Uterus (tissue), 4 donors: Measurements from ENCODE around the gene AP1M2. TPM values are rescaled to one million over a fixed set of nuclear protein-coding genes. Genes with fewer than 3 reads are reported as not detected.

Experiments used
- DNase-seq, 2 donors: peaks; one replicate each; pipeline ENCODE4 v3.0.0-alpha.2; 2019 to 2020
- H3K27ac ChIP-seq, 2 donors: fragments of 200-600 bp; sonication (generic); 1 replicate in 1 of 2; 2 replicates in 1 of 2; pipeline ENCODE4 v1.5.1; 2016 to 2018
- H3K27me3 ChIP-seq, 2 donors: fragments of 200-600 bp; sonication (generic); one replicate each; pipeline ENCODE4 v1.5.1; 2018 to 2019; ENCODE audit warnings: control low read depth in 1 of 2
- H3K36me3 ChIP-seq, 2 donors: fragments of 200-600 bp; sonication (generic); one replicate each; pipeline ENCODE4 v1.5.1; 2019; ENCODE audit warnings: control low read depth in 1 of 2
- H3K4me1 ChIP-seq, 2 donors: fragments of 200-600 bp; sonication (generic); one replicate each; pipeline ENCODE4 v1.5.1; 2018 to 2019; ENCODE audit warnings: control low read depth in 1 of 2
- H3K4me3 ChIP-seq, 2 donors: fragments of 200-600 bp; sonication (generic); 1 replicate in 1 of 2; 2 replicates in 1 of 2; pipeline ENCODE4 v1.5.1; 2018 to 2019; ENCODE audit warnings: mild to moderate bottlenecking in 1 of 2
- H3K9me3 ChIP-seq, 2 donors: fragments of 200-600 bp; sonication (generic); one replicate each; pipeline ENCODE4 v1.5.1; 2019; ENCODE audit warnings: control low read depth in 1 of 2
- POLR2A ChIP-seq, 2 donors: fragments of 450-650 bp; IDR thresholded peaks; one replicate each; pipeline ENCODE4 v1.6.1; 2016; ENCODE audit warnings: antibody characterized with exemption in 2 of 2, mild to moderate bottlenecking in 1 of 2, moderate library complexity in 1 of 2
- intact Hi-C: fragments of 100-400 bp; cut with DNase I; formaldehyde crosslinking; loops from one replicate; pipeline ENCODE4 v1.15.1; 2023; ENCODE audit warnings: low total_unique reads
- total RNA-seq, 4 donors: library from RNA; depleted of rRNA in 3 of 4; stranded (reverse); fragments of >200 nt in 3 of 4; gene quantifications; one replicate each; pipeline versions ENCODE4 v1.1.0 to v1.2.4, GENCODE V29; 2014 to 2023
- TF ChIP-seq, protein P1 (sequence below), 4 experiments: fragments of 200-600 bp in 2 of 4; fragments of 450-650 bp in 2 of 4; sonication (generic) in 2 of 4; IDR thresholded peaks; one replicate each; pipeline ENCODE4 v1.5.1; 2016 to 2019; ENCODE audit warnings: antibody characterized with exemption in 4 of 4, mild to moderate bottlenecking in 2 of 4, moderate library complexity in 1 of 4
- donor health status: DM: yes; HTN: yes; CAD: no.

AP1M2 gene
- total RNA-seq, 4 donors from 2014 or later, result 14.9 to 16.7 TPM; not detected in 2

DNA sequence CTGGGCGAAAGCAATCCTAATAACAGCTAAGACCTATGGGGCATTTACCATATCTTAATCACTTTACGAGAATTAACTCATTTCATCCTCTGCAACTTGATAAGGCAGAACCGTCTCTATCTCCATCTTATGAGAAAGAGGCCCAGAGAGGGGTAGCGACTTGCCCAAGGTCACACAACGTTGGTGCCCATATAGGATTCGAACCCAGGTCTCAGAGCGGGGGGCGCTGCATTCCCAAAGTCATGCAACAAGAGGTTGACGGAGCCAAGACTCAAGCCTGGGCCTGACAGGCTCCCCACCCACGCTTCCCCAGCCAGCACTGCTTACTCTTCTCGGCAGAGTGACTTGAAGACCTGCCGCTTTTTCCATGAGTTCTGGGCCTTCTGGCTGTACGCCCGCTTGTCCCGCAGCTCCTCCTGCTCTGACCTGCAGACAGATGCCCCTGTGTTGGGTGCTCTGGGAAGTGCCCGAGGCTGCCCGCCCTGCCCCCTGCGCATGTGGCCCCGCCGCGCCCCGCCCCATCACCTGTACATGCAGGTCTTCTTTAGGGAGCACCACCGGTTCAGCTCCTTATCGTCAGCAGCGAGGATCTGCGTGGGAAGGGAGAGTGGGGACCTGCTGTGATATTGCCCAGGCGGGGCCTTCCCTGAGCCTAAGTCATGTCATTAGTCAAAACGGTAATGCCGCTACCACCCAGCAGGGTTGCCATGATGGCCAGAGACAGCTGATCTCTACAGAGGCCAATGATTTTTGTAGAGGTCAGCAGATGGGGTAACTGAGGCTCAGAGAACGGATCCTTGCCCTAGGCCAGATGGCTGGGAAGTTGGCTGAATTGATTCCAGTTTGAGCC is 32.1 kb downstream of the AP1M2 start:
- intact Hi-C loops, result no loop called here
- no peaks in the 10 kb centered on the region for H3K36me3 ChIP-seq
- TF ChIP-seq POLR2A (IDR thresholded peaks at IDR 0.05), result no peak
- TF ChIP-seq, protein P1, sequence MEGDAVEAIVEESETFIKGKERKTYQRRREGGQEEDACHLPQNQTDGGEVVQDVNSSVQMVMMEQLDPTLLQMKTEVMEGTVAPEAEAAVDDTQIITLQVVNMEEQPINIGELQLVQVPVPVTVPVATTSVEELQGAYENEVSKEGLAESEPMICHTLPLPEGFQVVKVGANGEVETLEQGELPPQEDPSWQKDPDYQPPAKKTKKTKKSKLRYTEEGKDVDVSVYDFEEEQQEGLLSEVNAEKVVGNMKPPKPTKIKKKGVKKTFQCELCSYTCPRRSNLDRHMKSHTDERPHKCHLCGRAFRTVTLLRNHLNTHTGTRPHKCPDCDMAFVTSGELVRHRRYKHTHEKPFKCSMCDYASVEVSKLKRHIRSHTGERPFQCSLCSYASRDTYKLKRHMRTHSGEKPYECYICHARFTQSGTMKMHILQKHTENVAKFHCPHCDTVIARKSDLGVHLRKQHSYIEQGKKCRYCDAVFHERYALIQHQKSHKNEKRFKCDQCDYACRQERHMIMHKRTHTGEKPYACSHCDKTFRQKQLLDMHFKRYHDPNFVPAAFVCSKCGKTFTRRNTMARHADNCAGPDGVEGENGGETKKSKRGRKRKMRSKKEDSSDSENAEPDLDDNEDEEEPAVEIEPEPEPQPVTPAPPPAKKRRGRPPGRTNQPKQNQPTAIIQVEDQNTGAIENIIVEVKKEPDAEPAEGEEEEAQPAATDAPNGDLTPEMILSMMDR (IDR thresholded peaks at IDR 0.05), result no peak
- no peak overlapping the region for H3K27ac ChIP-seq
- no peak overlapping the region for H3K4me3 ChIP-seq
- no peaks in the 10 kb centered on the region for H3K27me3 ChIP-seq
- DNase-seq, result no peak
- no peaks in the 10 kb centered on the region for H3K4me1 ChIP-seq
- H3K9me3 ChIP-seq, result no peaks in the 10 kb centered on the region

DNA sequence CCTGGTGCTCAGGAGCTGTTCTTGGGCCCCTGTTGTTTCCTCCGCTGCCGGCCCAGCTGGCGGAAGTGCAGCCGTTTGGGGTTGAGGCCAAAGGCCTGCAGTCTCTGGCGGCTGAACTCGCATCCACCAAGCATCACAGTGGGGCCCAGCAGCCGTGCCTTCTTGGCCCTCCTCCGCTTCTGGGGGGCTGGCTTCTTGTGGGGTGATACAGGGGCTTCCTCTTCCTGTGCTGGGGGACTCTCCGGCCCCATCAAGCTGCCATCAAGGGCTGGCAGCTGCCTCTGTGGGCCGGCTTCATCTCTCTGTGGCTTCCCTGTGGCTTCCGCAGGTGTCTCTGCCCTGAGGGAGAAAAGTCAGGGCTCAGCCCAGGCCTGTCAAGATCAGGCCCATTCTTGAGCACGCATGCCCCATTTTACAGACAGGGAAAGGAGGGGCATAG is 33.1 kb downstream of the AP1M2 start:
- H3K36me3 ChIP-seq, result no peaks in the 10 kb centered on the region

DNA sequence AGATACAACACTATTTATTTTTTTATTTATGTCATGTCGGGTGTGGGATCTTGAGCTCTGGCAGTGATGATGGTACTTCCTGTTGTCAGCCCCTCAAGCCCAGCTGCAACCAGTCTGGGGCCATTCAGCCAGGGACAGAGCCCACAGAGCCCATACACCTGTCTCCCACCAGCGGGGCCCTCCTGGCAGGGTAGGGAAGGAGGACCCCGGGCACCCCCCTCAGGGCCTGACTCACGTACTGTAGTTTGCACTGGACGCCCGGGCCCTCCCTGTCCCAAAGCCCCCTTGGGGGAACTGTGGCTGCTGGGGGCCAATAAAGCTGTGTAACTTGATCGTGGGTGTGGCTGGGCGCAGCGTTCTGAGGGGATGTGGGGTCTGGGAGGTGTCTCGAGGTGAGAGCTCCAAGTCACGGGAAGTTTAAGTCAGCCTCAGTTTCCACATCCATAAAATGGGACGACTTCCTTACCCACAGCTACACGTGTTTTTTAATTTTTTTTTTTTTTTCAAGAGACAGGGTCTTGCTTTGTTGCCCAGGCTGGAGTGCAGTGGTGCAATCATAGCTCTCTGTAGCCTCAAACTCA is 33.9 kb downstream of the AP1M2 start:
- no peak for DNase-seq
- TF ChIP-seq POLR2A (IDR thresholded peaks at IDR 0.05), result no peak
- TF ChIP-seq, protein P1 (IDR thresholded peaks at IDR 0.05), result no peak
- Histone ChIP-seq H3K27ac (no peak overlapping the region), H3K9me3 (no peaks in the 10 kb centered on the region), H3K27me3 (no peaks in the 10 kb centered on the region), H3K36me3 (no peaks in the 10 kb centered on the region), H3K4me1 (no peaks in the 10 kb centered on the region), H3K4me3 (no peak overlapping the region)
- intact Hi-C loops, result no loop called here

More for the DNA sequence above, 33.1 kb downstream of the AP1M2 start:
- H3K9me3 ChIP-seq, result no peaks in the 10 kb centered on the region
- DNase-seq, result no peak
- no peak overlapping the region for H3K27ac ChIP-seq
- no peaks in the 10 kb centered on the region for H3K27me3 ChIP-seq
- TF ChIP-seq, protein P1 (IDR thresholded peaks at IDR 0.05), result no peak
- no peak for TF ChIP-seq POLR2A (IDR thresholded peaks at IDR 0.05)
- intact Hi-C loops, result no loop called here
- H3K4me1 ChIP-seq, result no peaks in the 10 kb centered on the region
- no peak overlapping the region for H3K4me3 ChIP-seq

DNA sequence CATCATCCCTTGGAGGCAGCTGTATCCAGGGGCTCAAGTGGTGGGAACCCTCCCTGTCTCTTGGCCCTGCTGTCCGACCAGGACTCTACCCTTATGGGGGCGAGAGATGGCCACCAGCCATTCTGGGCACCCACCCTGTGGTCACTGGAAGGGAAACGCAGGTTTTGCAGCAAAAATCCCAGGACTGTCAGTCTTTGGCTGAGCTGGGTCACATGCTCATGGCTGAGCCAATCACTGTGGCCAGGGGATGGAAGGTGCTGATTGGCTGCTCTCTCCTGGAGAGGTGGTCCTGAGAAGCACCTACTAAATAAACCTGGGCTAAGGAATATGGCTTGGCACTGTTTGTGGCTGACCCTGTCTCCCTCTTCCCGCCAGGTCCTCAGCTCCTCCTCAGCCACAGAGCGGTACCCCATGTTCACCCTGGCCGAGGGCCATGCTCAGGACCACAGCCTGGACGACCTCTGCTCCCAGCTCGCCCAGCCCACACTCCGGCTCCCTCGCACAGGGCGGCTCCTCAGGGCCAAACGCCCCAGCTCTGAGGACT is 34.5 kb downstream of the AP1M2 start:
- no peak overlapping the region for H3K4me3 ChIP-seq
- no peak overlapping the region for H3K27ac ChIP-seq
- no peaks in the 10 kb centered on the region for H3K36me3 ChIP-seq
- H3K4me1 ChIP-seq, result no peaks in the 10 kb centered on the region
- intact Hi-C loops, result no loop called here
- no peak for DNase-seq
- no peak for TF ChIP-seq POLR2A (IDR thresholded peaks at IDR 0.05)
- TF ChIP-seq, protein P1 (IDR thresholded peaks at IDR 0.05), result no peak
- H3K9me3 ChIP-seq, result no peaks in the 10 kb centered on the region
- H3K27me3 ChIP-seq, result no peaks in the 10 kb centered on the region
